A375 (cell line): ENCODE measurements around the gene DDHD1. TPM values are rescaled to one million over a fixed set of nuclear protein-coding genes. Genes with fewer than 3 reads are reported as not detected.

Experiments
- small RNA-seq: library from RNA; depleted of rRNA; stranded (forward); fragments of <200 nt; gene quantifications from one replicate; pipeline ENCODE3, GENCODE V24; 2014
- total RNA-seq: library from RNA; depleted of rRNA; stranded (reverse); fragments of >200 nt; shearing (Covaris generic); gene quantifications from 2 replicates; pipeline ENCODE4 v1.2.3, GENCODE V29; 2014; rRNA removed

The DDHD1 gene
- total RNA-seq: 7.5 and 8.9 TPM in 2 replicates

DNA sequence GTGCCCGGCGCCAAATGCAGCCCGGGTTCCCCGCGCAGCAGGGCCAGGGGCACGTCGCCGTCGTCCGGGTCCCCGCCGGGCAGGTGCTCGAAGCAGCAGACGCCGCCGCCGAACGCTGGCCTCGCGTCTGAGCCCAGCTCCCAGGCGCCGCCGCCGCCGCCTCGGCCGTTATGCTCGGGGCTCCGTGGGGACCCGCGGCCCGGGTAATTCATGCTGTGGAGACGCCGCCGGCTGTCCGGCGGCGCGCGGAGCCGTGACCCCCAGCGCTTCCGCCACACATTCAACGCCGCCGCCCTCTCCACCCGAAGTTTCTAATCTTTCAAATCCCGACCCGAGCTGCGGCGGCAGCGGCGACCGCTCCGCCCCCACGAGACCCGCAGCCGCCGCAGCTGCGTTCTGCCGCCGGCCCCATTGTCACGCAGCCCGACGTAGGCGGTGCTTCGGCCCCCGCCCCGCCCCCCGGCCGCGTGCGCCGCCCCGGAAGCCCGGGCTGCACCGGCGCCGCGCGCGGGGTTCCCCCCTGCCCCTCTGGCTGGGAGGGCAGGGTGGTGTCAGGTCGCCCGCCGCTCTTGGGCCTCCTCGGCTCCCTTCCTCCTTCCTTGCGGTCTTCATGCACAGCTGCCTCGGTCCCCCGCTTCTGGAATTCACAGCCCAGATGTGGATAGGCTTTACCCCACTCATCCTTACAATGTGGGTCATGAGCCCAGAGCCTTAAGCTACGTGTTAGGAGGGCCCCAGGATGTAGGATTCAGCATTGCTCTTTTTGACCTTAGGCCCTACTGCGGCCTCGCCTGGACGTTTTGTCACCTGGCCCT, at the start of gene DDHD1:
Gene DDHD1 (minus strand): TSS at position 437 of the 815 bp plus-strand sequence. CDS start 225 bp downstream, at position 212.

Small RNA genes lying within 50 kb of the gene (small RNA-seq; reads per million reads assigned to genes)
- not detected for gene AL352979.1

Other genes starting within 250 kb of the DDHD1 start
- 20.3 and 20.5 TPM in 2 replicates for gene FERMT2, start 202.3 kb downstream of the DDHD1 start, total RNA-seq